GM06990 (cell line): ENCODE measurements around the gene EIF3A.

Source experiments
- DNase-seq: peaks from one replicate; pipeline ENCODE4 v3.0.0-alpha.2; 2011; ENCODE audit not compliant: insufficient read length; ENCODE audit errors: extremely low read depth
- H3K27me3 ChIP-seq: replicated peaks from 2 replicates; pipeline ENCODE4 v1.6.0; 2011; ENCODE audit warnings: low read length; ENCODE audit not compliant: control insufficient read depth, insufficient read depth
- H3K36me3 ChIP-seq: 2 replicates; pipeline ENCODE4 v1.5.1; 2011; ENCODE audit warnings: low read length; ENCODE audit not compliant: control insufficient read depth, insufficient read depth
- H3K4me3 ChIP-seq: replicated peaks from 2 replicates; pipeline ENCODE4 v1.5.1; 2011; ENCODE audit warnings: low read depth, mild to moderate bottlenecking, control low read depth, low read length
- TF ChIP-seq, protein P1 (sequence below): IDR thresholded peaks from 2 replicates; pipeline ENCODE4 v1.5.1; 2011; ENCODE audit warnings: low read length, control low read depth, mild to moderate bottlenecking, inconsistent platforms; ENCODE audit not compliant: insufficient read depth, poor library complexity, severe bottlenecking

The EIF3A gene

GRCh38 chr10:119003572-119004289 is 76.9 kb downstream of the EIF3A start:
- TF ChIP-seq, protein P1, sequence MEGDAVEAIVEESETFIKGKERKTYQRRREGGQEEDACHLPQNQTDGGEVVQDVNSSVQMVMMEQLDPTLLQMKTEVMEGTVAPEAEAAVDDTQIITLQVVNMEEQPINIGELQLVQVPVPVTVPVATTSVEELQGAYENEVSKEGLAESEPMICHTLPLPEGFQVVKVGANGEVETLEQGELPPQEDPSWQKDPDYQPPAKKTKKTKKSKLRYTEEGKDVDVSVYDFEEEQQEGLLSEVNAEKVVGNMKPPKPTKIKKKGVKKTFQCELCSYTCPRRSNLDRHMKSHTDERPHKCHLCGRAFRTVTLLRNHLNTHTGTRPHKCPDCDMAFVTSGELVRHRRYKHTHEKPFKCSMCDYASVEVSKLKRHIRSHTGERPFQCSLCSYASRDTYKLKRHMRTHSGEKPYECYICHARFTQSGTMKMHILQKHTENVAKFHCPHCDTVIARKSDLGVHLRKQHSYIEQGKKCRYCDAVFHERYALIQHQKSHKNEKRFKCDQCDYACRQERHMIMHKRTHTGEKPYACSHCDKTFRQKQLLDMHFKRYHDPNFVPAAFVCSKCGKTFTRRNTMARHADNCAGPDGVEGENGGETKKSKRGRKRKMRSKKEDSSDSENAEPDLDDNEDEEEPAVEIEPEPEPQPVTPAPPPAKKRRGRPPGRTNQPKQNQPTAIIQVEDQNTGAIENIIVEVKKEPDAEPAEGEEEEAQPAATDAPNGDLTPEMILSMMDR = no peak

GRCh38 chr10:119001717-119002500 is 78.7 kb downstream of the EIF3A start:
- Histone ChIP-seq H3K4me3 (no peak overlapping the region), H3K27me3 (peaks cover 3% of the 10 kb centered on the region), H3K36me3 (no peaks in the 10 kb centered on the region)
- DNase-seq = no peak
- TF ChIP-seq, protein P1 = no peak

More at GRCh38 chr10:119003572-119004289, 76.9 kb downstream of the EIF3A start:
- DNase-seq = no peak
- H3K27me3 ChIP-seq = peaks cover 3% of the 10 kb centered on the region
- H3K4me3 ChIP-seq = no peak overlapping the region
- no peaks in the 10 kb centered on the region for H3K36me3 ChIP-seq

- TF ChIP-seq, protein P1 = no peak
- H3K36me3 ChIP-seq = no peaks in the 10 kb centered on the region
- no peak overlapping the region for H3K4me3 ChIP-seq
- no peak for DNase-seq
- peaks cover 1% of the 10 kb centered on the region; the same call in 1 of the 2 replicates for H3K27me3 ChIP-seq
Observed at GRCh38 chr10:118998183-118998582, 82.4 kb downstream of the EIF3A start.

DNA sequence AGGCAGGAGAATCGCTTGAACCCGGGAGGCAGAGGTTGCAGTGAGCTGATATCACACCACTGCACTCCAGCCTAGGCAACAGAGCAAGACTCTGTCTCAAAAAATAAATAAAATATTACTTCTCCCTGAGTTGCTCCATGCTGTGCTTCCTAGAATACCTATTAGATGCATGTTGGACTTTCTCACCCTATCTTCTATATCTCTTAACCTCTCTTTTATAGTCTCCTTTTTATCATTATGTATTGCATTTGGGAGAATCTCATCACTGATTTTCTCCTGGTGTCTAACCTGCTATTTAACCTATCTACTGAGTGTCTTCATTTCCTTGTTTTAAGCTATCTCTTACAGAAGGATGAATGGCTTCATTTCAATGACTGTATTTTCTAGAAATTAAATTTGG is 83.2 kb downstream of the EIF3A start:
- no peak for DNase-seq
- peaks cover 1% of the 10 kb centered on the region; the same call in 1 of the 2 replicates for H3K27me3 ChIP-seq
- no peak overlapping the region for H3K4me3 ChIP-seq
- TF ChIP-seq, protein P1 = no peak
- H3K36me3 ChIP-seq = no peaks in the 10 kb centered on the region

DNA sequence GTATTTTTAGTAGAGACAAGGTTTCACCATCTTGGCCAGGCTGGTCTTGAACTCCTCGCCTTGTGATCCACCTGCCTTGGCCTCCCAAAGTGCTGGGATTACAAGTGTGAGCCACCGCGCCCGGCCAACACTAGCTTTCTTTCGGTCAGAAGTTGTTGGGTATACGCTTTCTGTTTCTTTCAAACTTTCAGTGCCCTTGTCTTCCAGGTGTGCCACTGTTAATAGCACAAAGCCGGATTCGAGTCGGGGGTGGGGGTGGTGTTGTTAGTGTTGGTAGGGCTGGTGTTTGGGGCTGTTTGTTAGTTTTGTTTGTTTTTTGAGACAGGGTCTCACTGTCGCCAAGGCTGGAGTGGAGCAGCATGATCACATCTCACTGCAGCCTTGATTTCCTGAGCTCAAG is 84.9 kb downstream of the EIF3A start:
- no peak for DNase-seq
- peaks cover 1% of the 10 kb centered on the region; the same call in 1 of the 2 replicates for H3K27me3 ChIP-seq
- no peak overlapping the region for H3K4me3 ChIP-seq
- TF ChIP-seq, protein P1 = no peak
- no peaks in the 10 kb centered on the region for H3K36me3 ChIP-seq
